GM23338 (cell line): Measurements from ENCODE around the gene E2F3. TPM values are rescaled to one million over a fixed set of nuclear protein-coding genes. Genes with fewer than 3 reads are reported as not detected.

ENCODE experiments used
- ATAC-seq: fragments of 200-7000 bp; cut with Tn5 transposase; 3 replicates; pipeline ENCODE4 v1.9.1; 2020
- DNase-seq: peaks from one replicate; pipeline ENCODE4 v3.0.0-alpha.2; 2015; ENCODE audit warnings: low spot score
- H2AFZ ChIP-seq: fragments of 200-600 bp; sonication (generic); 2 replicates; pipeline ENCODE4 v1.8.0; 2016; ENCODE audit warnings: antibody characterized with exemption, mild to moderate bottlenecking, moderate library complexity
- H3F3A ChIP-seq: fragments of 200-600 bp; sonication (generic); replicated peaks from 2 replicates; pipeline ENCODE4 v1.8.0; 2017; ENCODE audit warnings: antibody characterized with exemption, mixed run types, low read depth
- H3K27ac ChIP-seq: fragments of 200-600 bp; sonication (generic); 2 replicates; pipeline ENCODE4 v1.6.1; 2016; ENCODE audit warnings: low read depth
- H3K27me3 ChIP-seq: fragments of 200-600 bp; sonication (generic); 2 replicates; pipeline ENCODE4 v1.8.0; 2016; ENCODE audit warnings: mild to moderate bottlenecking, mixed run types, moderate library complexity; ENCODE audit not compliant: insufficient read depth
- H3K36me3 ChIP-seq: fragments of 200-600 bp; sonication (generic); 2 replicates; pipeline ENCODE4 v1.8.0; 2016; ENCODE audit warnings: mild to moderate bottlenecking; ENCODE audit not compliant: insufficient read depth
- H3K4me1 ChIP-seq: fragments of 200-600 bp; sonication (generic); 2 replicates; pipeline ENCODE4 v1.8.0; 2016; ENCODE audit warnings: mild to moderate bottlenecking, moderate library complexity; ENCODE audit not compliant: insufficient read depth
- H3K4me2 ChIP-seq: fragments of 200-600 bp; sonication (generic); 2 replicates; pipeline ENCODE4 v1.7.1; 2017; ENCODE audit warnings: mixed run types
- H3K4me3 ChIP-seq: fragments of 200-600 bp; sonication (generic); 2 replicates; pipeline ENCODE4 v1.6.1; 2016; ENCODE audit warnings: mixed run types
- H3K79me2 ChIP-seq: fragments of 200-600 bp; sonication (generic); replicated peaks from 2 replicates; pipeline ENCODE4 v1.8.0; 2017; ENCODE audit warnings: mild to moderate bottlenecking; ENCODE audit not compliant: insufficient read depth
- H3K9me2 ChIP-seq: fragments of 200-600 bp; sonication (generic); 2 replicates; pipeline ENCODE4 v1.8.0; 2017; ENCODE audit not compliant: insufficient read depth
- H4K20me1 ChIP-seq: fragments of 200-600 bp; sonication (generic); replicated peaks from 2 replicates; pipeline ENCODE4 v1.8.0; 2017; ENCODE audit warnings: mild to moderate bottlenecking; ENCODE audit not compliant: insufficient read depth
- H3K27ac Mint-ChIP-seq: 2 replicates; pipeline ENCODE4 v1.8.0; 2020; ENCODE audit warnings: inconsistent platforms, mild to moderate bottlenecking, moderate library complexity, mixed read lengths
- H3K27me3 Mint-ChIP-seq: 3 replicates; pipeline ENCODE4 v1.8.0; 2022; ENCODE audit warnings: low read depth, mild to moderate bottlenecking, moderate library complexity, mixed read lengths, inconsistent platforms; ENCODE audit not compliant: insufficient read depth, poor library complexity
- H3K36me3 Mint-ChIP-seq: 3 replicates; pipeline ENCODE4 v1.8.0; 2021; ENCODE audit warnings: low read depth, mild to moderate bottlenecking, inconsistent platforms, moderate library complexity, mixed read lengths
- H3K4me1 Mint-ChIP-seq: 3 replicates; pipeline ENCODE4 v1.8.0; 2020; ENCODE audit warnings: mild to moderate bottlenecking, inconsistent platforms, mixed read lengths
- H3K4me3 Mint-ChIP-seq: 3 replicates; pipeline ENCODE4 v1.8.0; 2021; ENCODE audit warnings: moderate library complexity, mild to moderate bottlenecking, inconsistent platforms, mixed read lengths
- H3K9me3 Mint-ChIP-seq: 3 replicates; pipeline ENCODE4 v1.8.0; 2020; ENCODE audit warnings: moderate library complexity, mild to moderate bottlenecking, inconsistent platforms, mixed read lengths
- CREB1 ChIP-seq: fragments of 250-450 bp; sonication (Bioruptor Pico); IDR thresholded peaks from 2 replicates; pipeline ENCODE4 v1.5.0; 2020; ENCODE audit warnings: low read depth, mild to moderate bottlenecking, moderate library complexity
- EZH2 ChIP-seq: fragments of 200-600 bp; sonication (generic); IDR thresholded peaks from one replicate; pipeline ENCODE4 v1.8.0; 2017; ENCODE audit warnings: antibody characterized with exemption, mild to moderate bottlenecking, low read depth; ENCODE audit not compliant: unreplicated experiment
- JUNB ChIP-seq: IDR thresholded peaks from one replicate; pipeline ENCODE4 v1.6.1; 2016; ENCODE audit warnings: antibody characterized with exemption; ENCODE audit not compliant: unreplicated experiment
- NANOG ChIP-seq: IDR thresholded peaks from 2 replicates; pipeline ENCODE4 v1.6.1; 2016; ENCODE audit warnings: antibody characterized with exemption, borderline replicate concordance
- POLR2AphosphoS5 ChIP-seq: IDR thresholded peaks from 2 replicates; pipeline ENCODE4 v1.6.1; 2016; ENCODE audit warnings: antibody characterized with exemption, low read depth
- STAT1 ChIP-seq: IDR thresholded peaks from one replicate; pipeline ENCODE4 v1.6.1; 2016; ENCODE audit warnings: antibody characterized with exemption; ENCODE audit not compliant: unreplicated experiment
- ZNF114 ChIP-seq: fragments of 250-450 bp; sonication (Bioruptor Pico); IDR thresholded peaks from 2 replicates; pipeline ENCODE4 v1.5.0; 2020; ENCODE audit warnings: mild to moderate bottlenecking, moderate library complexity
- polyA plus RNA-seq: library from polyadenylated mRNA; unstranded; fragments of >200 nt; fragmentation: Nextera tagmentation; extraction: Ambion mirVana; gene quantifications from 2 replicates; pipeline ENCODE4 v1.2.1, GENCODE V29; 2016
- total RNA-seq: library from RNA; depleted of rRNA; stranded (reverse); fragments of >200 nt; shearing (Covaris generic); gene quantifications from 2 replicates; pipeline ENCODE4 v1.2.3, GENCODE V29; 2014
- TF ChIP-seq, protein P1 (sequence below), 2 experiments: fragments of 200-600 bp in 1 of 2; sonication (generic) in 1 of 2; conservative IDR thresholded peaks; 2 replicates each; pipeline versions ENCODE4 v1.5.1 to v1.6.1; 2016 to 2017; ENCODE audit warnings: antibody characterized with exemption in 2 of 2, low read depth in 2 of 2, mild to moderate bottlenecking in 2 of 2, moderate library complexity in 1 of 2
- TF ChIP-seq, protein P2 (sequence below): IDR thresholded peaks from 2 replicates; pipeline ENCODE4 v1.6.1; 2016; ENCODE audit warnings: antibody characterized with exemption
- TF ChIP-seq, protein P3 (sequence below): IDR thresholded peaks from one replicate; pipeline ENCODE4 v1.6.1; 2018; ENCODE audit warnings: antibody characterized with exemption; ENCODE audit not compliant: unreplicated experiment

The E2F3 gene
- total and polyA plus RNA-seq, 2 experiments from 2014 or later, result 27.2 to 33.5 TPM

DNA sequence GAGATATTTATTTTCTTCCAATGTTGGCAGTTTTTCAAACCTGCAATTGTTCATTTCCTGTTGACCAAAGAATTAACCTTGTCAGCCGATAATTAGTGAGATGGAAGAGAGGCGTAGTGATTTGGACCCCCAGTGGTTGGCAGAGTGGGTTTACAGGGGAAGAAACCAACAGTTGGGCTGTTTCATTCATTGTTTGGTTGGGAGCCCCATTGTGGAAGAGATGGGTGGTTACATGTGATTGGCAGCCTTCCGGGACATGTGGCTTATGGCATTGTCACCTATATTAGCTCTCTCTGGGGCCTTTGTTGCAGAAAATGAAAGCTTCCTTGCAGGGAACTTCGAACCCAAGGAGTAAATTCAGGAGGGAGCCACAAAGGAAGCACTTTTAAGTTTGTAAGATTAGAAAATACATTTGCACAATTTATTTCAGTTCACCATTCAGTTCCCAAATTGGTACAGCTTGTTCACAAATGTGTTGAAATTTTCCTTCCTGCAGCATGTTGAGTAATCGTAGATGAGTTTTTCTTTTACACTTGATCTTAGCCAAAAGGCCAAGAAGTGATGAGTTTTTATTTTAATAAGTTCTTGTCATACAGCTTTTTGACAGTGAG is 82.3 kb downstream of the E2F3 start:
- Mint-ChIP-seq H3K4me1 (peaks cover 19% of the 10 kb centered on the region), H3K36me3 (peaks cover 98% of the 10 kb centered on the region), H3K4me3 (no peak overlapping the region), H3K27me3 (peaks cover 4% of the 10 kb centered on the region), H3K9me3 (no peaks in the 10 kb centered on the region), H3K27ac (peak overlapping the region; percentile 21)
- peak; percentile 84 for ATAC-seq
- DNase-seq, result peak; percentile 27
- Histone ChIP-seq H3K36me3 (peaks cover 42% of the 10 kb centered on the region), H3K4me1 (no peaks in the 10 kb centered on the region), H3F3A (peaks cover 3% of the 10 kb centered on the region; the same call in 1 of the 2 replicates), H3K4me2 (no peak overlapping the region), H3K27me3 (no peaks in the 10 kb centered on the region), H3K4me3 (no peak overlapping the region), H3K79me2 (peaks cover 41% of the 10 kb centered on the region; the same call in 1 of the 2 replicates), H3K27ac (peak overlapping the region; percentile 34; the same call in 1 of the 2 replicates), H4K20me1 (peaks cover 20% of the 10 kb centered on the region), H2AFZ (no peak overlapping the region), H3K9me2 (no peaks in the 10 kb centered on the region)
- TF ChIP-seq, protein P1, sequence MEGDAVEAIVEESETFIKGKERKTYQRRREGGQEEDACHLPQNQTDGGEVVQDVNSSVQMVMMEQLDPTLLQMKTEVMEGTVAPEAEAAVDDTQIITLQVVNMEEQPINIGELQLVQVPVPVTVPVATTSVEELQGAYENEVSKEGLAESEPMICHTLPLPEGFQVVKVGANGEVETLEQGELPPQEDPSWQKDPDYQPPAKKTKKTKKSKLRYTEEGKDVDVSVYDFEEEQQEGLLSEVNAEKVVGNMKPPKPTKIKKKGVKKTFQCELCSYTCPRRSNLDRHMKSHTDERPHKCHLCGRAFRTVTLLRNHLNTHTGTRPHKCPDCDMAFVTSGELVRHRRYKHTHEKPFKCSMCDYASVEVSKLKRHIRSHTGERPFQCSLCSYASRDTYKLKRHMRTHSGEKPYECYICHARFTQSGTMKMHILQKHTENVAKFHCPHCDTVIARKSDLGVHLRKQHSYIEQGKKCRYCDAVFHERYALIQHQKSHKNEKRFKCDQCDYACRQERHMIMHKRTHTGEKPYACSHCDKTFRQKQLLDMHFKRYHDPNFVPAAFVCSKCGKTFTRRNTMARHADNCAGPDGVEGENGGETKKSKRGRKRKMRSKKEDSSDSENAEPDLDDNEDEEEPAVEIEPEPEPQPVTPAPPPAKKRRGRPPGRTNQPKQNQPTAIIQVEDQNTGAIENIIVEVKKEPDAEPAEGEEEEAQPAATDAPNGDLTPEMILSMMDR (conservative IDR thresholded peaks at IDR 0.05; ENCODE audit: low read depth in 2 of 2), result 0 out of 4 replicates have a peak, but pooled peaks have one; percentile 5 to 16
- TF ChIP-seq, protein P2, sequence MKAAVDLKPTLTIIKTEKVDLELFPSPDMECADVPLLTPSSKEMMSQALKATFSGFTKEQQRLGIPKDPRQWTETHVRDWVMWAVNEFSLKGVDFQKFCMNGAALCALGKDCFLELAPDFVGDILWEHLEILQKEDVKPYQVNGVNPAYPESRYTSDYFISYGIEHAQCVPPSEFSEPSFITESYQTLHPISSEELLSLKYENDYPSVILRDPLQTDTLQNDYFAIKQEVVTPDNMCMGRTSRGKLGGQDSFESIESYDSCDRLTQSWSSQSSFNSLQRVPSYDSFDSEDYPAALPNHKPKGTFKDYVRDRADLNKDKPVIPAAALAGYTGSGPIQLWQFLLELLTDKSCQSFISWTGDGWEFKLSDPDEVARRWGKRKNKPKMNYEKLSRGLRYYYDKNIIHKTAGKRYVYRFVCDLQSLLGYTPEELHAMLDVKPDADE, result no peak

DNA sequence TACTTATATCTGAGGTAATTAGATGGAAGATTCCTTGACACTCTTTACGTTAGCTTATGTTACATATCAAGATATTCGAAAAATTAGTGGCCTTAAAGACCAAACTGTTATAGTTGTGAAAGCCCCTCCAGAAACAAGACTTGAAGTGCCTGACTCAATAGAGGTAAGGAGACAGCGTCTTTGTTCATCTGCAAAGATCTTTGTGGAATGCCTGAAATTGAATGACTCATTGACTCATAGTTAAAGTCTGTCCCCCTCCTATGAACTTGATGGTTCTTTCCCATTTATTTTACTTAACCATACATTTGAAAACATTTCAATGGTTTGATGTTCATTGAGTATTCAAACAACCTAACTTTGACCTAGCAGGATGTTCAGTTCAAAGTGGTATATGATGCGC is 85.0 kb downstream of the E2F3 start:
- H3F3A ChIP-seq, result no peaks in the 10 kb centered on the region; the same call in 1 of the 2 replicates
- peaks cover 8% of the 10 kb centered on the region for H3K27me3 Mint-ChIP-seq
- H3K36me3 ChIP-seq, result peaks cover 50% of the 10 kb centered on the region
- no peak overlapping the region for H3K4me2 ChIP-seq
- H3K4me3 Mint-ChIP-seq, result no peak overlapping the region
- peaks cover 27% of the 10 kb centered on the region for H3K4me1 Mint-ChIP-seq
- H3K27ac ChIP-seq, result no peak overlapping the region
- no peaks in the 10 kb centered on the region for H3K9me3 Mint-ChIP-seq
- no peaks in the 10 kb centered on the region for H3K9me2 ChIP-seq
- no peak for ATAC-seq
- no peaks in the 10 kb centered on the region for H3K4me1 ChIP-seq
- H2AFZ ChIP-seq, result no peak overlapping the region
- peaks cover 100% of the 10 kb centered on the region for H3K36me3 Mint-ChIP-seq
- H3K4me3 ChIP-seq, result no peak overlapping the region
- H3K27me3 ChIP-seq, result no peaks in the 10 kb centered on the region
- DNase-seq, result no peak
- peaks cover 15% of the 10 kb centered on the region for H4K20me1 ChIP-seq
- H3K27ac Mint-ChIP-seq, result no peak overlapping the region
- peaks cover 27% of the 10 kb centered on the region for H3K79me2 ChIP-seq
- TF ChIP-seq CREB1 (CRISPR knock-in tag) (no peak), ZNF114 (no peak), NANOG (no peak), STAT1 (no peak), EZH2 (no peak), POLR2AphosphoS5 (no peak), JUNB (no peak)
- TF ChIP-seq, protein P3, sequence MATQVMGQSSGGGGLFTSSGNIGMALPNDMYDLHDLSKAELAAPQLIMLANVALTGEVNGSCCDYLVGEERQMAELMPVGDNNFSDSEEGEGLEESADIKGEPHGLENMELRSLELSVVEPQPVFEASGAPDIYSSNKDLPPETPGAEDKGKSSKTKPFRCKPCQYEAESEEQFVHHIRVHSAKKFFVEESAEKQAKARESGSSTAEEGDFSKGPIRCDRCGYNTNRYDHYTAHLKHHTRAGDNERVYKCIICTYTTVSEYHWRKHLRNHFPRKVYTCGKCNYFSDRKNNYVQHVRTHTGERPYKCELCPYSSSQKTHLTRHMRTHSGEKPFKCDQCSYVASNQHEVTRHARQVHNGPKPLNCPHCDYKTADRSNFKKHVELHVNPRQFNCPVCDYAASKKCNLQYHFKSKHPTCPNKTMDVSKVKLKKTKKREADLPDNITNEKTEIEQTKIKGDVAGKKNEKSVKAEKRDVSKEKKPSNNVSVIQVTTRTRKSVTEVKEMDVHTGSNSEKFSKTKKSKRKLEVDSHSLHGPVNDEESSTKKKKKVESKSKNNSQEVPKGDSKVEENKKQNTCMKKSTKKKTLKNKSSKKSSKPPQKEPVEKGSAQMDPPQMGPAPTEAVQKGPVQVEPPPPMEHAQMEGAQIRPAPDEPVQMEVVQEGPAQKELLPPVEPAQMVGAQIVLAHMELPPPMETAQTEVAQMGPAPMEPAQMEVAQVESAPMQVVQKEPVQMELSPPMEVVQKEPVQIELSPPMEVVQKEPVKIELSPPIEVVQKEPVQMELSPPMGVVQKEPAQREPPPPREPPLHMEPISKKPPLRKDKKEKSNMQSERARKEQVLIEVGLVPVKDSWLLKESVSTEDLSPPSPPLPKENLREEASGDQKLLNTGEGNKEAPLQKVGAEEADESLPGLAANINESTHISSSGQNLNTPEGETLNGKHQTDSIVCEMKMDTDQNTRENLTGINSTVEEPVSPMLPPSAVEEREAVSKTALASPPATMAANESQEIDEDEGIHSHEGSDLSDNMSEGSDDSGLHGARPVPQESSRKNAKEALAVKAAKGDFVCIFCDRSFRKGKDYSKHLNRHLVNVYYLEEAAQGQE, result no peak
- TF ChIP-seq, protein P1 (conservative IDR thresholded peaks at IDR 0.05; ENCODE audit: low read depth in 2 of 2), result no peak
